ENCODE results near the gene TET3.

Gene TET3

GRCh38 chr2:73987109-73987947 lies 2.6 kb downstream of the TET3 start:
- peak; percentile 60 for DNase-seq (ENCODE audit: low spot score)

GRCh38 chr2:73987948-73988700 lies 3.4 kb downstream of the TET3 start:
- DNase-seq (ENCODE audit: low spot score) = no peak

GRCh38 chr2:73989972-73990371 lies 5.3 kb downstream of the TET3 start:
- no peak for DNase-seq (ENCODE audit: low spot score)

GRCh38 chr2:73990531-73990930 lies 5.8 kb downstream of the TET3 start:
- no peak for DNase-seq (ENCODE audit: low spot score)

- no peak for DNase-seq (ENCODE audit: low spot score)
Measured at GRCh38 chr2:73992036-73992435, 7.3 kb downstream of the TET3 start.

- no peak for DNase-seq (ENCODE audit: low spot score)
Measured at GRCh38 chr2:73993376-73993775, 8.7 kb downstream of the TET3 start.

GRCh38 chr2:73993778-73994177 lies 9.1 kb downstream of the TET3 start:
- no peak for DNase-seq (ENCODE audit: low spot score)

- DNase-seq (ENCODE audit: low spot score) = no peak
Measured at GRCh38 chr2:73994178-73994831, 9.6 kb downstream of the TET3 start.

- DNase-seq (ENCODE audit: low spot score) = no peak
Measured at GRCh38 chr2:73995810-73996209, 11.1 kb downstream of the TET3 start.

- DNase-seq (ENCODE audit: low spot score) = no peak
Measured at GRCh38 chr2:73997813-73998212, 13.1 kb downstream of the TET3 start.

GRCh38 chr2:73998451-73998850 lies 13.7 kb downstream of the TET3 start:
- no peak for DNase-seq (ENCODE audit: low spot score)

- no peak for DNase-seq (ENCODE audit: low spot score)
Measured at GRCh38 chr2:73998933-73999332, 14.2 kb downstream of the TET3 start.

- no peak for DNase-seq (ENCODE audit: low spot score)
Measured at GRCh38 chr2:73999881-74000597, 15.3 kb downstream of the TET3 start.

GRCh38 chr2:74000666-74001065 lies 16.0 kb downstream of the TET3 start:
- DNase-seq (ENCODE audit: low spot score) = no peak

GRCh38 chr2:74001121-74001520 lies 16.4 kb downstream of the TET3 start:
- no peak for DNase-seq (ENCODE audit: low spot score)

GRCh38 chr2:74001781-74002504 lies 17.2 kb downstream of the TET3 start:
- DNase-seq (ENCODE audit: low spot score) = no peak

- peak; percentile 92 for DNase-seq (ENCODE audit: low spot score)
Measured at GRCh38 chr2:74002505-74003421, 18.1 kb downstream of the TET3 start.

- no peak for DNase-seq (ENCODE audit: low spot score)
Measured at GRCh38 chr2:74003494-74004211, 18.9 kb downstream of the TET3 start.
